ENCODE measurements around the gene CBLL1. TPM values are rescaled to one million over a fixed set of nuclear protein-coding genes. Genes with fewer than 3 reads are reported as not detected.

CBLL1 gene
- total RNA-seq, 2 donors from 2014 or later = 85.3 to 90.3 TPM

DNA sequence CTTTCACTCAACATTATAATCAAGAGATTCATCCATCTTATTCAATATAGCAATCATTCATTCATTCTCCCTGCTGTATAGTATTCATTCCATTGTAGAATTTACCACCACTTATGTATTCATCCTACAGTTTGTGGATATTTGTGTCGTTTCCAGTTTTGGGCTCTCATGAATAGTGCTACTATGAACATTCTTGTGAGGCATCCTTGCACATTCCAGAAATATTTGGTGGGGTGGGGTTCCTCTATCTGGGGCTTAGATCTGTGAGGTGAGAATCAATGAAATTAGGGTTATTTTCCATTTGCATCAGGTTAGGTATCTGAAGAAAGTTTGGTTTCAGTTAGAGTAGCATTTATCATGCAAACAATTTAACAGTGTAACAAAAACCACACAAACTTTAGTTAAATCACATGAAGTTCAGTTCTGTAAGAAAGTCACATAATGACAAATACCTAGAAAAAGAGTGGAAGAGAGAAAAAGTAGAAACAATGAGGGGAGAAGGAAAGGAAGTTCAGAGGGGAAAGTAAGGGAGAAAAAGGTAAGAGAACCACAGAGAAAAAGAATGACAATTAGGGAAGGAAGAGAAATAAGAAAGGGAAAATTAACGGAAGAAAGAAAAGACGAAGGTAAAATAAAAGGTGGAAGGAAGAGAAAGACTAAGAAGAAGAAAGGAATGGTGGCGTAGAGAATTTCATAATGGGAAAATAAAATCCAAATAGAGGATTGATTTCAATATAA lies 25.3 kb upstream of the CBLL1 start:
- Mint-ChIP-seq H3K27me3 (peaks cover 19% of the 10 kb centered on the region), H3K4me3 (no peak overlapping the region), H3K27ac (no peak overlapping the region), H3K36me3 (ENCODE audit: low read depth) (peaks cover 6% of the 10 kb centered on the region), H3K4me1 (peaks cover 9% of the 10 kb centered on the region)
- ATAC-seq = no peak
- no peak for DNase-seq
- no peaks in the 10 kb centered on the region for H3K9me3 ChIP-seq (ENCODE audit: control insufficient read depth, low read length, poor library complexity, severe bottlenecking)

GRCh38 chr7:107721286-107721685 lies 22.7 kb upstream of the CBLL1 start:
- Mint-ChIP-seq H3K27ac (no peak overlapping the region), H3K4me1 (peaks cover 10% of the 10 kb centered on the region), H3K27me3 (peaks cover 16% of the 10 kb centered on the region), H3K36me3 (ENCODE audit: low read depth) (peaks cover 6% of the 10 kb centered on the region), H3K4me3 (no peak overlapping the region)
- ATAC-seq (no peak), DNase-seq (no peak)
- H3K9me3 ChIP-seq (ENCODE audit: control insufficient read depth, low read length, poor library complexity, severe bottlenecking) = no peaks in the 10 kb centered on the region

GRCh38 chr7:107723255-107723654 lies 20.7 kb upstream of the CBLL1 start:
- H3K9me3 ChIP-seq (ENCODE audit: control insufficient read depth, low read length, poor library complexity, severe bottlenecking) = no peaks in the 10 kb centered on the region
- DNase-seq (no peak), ATAC-seq (no peak)
- Mint-ChIP-seq H3K4me1 (peaks cover 10% of the 10 kb centered on the region), H3K27ac (no peak overlapping the region), H3K4me3 (no peak overlapping the region), H3K27me3 (peaks cover 31% of the 10 kb centered on the region), H3K36me3 (ENCODE audit: low read depth) (peaks cover 9% of the 10 kb centered on the region)

DNA sequence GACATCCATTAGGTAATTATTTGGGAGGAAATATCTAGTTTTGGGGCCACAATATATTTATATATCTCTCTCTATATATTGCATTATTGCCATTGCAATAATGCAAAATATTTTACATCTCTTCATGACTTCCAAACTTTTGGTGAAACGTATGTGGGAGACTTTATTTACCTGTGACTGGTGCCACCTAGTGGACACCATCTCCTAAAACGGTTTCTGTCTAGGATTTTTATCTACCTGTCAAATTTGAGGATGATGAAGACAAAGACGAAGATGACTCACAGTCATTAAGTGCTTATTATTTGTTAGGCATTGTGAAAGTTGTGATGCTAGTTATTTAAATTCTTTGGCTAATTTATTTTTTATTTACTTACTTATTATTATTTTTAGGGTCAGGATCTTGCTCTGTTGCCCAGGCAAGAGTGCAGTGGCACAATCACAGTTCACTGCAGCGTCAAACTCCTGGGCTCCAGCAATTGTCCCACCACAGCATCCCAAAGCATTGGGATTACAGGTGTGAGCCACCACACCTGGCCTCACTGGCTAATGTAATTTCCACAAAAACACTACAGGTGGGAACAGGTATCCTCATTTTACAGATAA lies 18.7 kb upstream of the CBLL1 start:
- peaks cover 29% of the 10 kb centered on the region for H3K27me3 Mint-ChIP-seq
- H3K4me3 Mint-ChIP-seq = no peak overlapping the region
- ATAC-seq (peak; percentile 60), DNase-seq (peak; percentile 18 to 26 (median 23))
- no peaks in the 10 kb centered on the region for H3K9me3 ChIP-seq (ENCODE audit: control insufficient read depth, low read length, poor library complexity, severe bottlenecking)
- peaks cover 4% of the 10 kb centered on the region for H3K4me1 Mint-ChIP-seq
- H3K36me3 Mint-ChIP-seq (ENCODE audit: low read depth) = peaks cover 5% of the 10 kb centered on the region
- H3K27ac Mint-ChIP-seq = no peak overlapping the region

DNA sequence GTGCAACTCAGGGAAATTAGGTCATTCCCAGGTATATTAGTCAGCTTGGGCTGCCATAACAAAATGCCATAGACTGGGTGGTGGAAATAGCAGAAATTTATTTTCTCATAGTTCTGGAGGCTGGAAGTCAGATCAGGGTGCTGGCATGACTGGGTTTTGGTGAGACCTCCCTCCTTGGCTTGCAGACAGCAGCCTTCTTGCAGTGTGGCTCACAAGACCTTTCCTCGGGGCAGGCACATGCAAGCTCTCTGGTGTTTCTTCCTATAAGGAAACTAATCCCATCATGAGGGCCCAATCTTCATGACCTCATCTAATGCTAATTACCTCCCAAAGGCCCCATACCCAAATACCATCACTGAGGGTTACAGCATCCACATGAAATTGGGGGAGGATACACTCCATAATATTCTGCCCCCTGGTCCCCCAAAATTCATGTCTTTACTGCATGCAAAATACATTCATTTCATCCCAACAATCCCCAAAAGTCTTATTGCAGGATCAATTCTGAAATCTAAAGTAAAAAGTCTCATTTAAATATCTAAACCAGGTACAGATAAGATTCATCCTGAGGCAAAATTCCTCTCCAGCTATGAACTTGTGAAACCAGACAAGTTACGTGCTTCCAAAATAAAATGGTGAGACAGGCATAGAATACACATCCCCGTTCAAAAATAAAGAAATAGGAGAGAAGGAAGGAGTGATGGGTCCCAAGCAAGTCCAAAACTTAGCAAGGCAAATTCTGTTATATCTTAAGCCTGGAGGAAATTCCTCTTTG lies 17.4 kb upstream of the CBLL1 start:
- Mint-ChIP-seq H3K36me3 (ENCODE audit: low read depth) (peaks cover 5% of the 10 kb centered on the region), H3K27me3 (peaks cover 25% of the 10 kb centered on the region), H3K27ac (no peak overlapping the region), H3K4me1 (peaks cover 4% of the 10 kb centered on the region), H3K4me3 (no peak overlapping the region)
- ATAC-seq (no peak), DNase-seq (no peak)
- no peaks in the 10 kb centered on the region for H3K9me3 ChIP-seq (ENCODE audit: control insufficient read depth, low read length, poor library complexity, severe bottlenecking)

GRCh38 chr7:107728276-107728675 lies 15.7 kb upstream of the CBLL1 start:
- no peaks in the 10 kb centered on the region for H3K9me3 ChIP-seq (ENCODE audit: control insufficient read depth, low read length, poor library complexity, severe bottlenecking)
- Mint-ChIP-seq H3K4me3 (no peak overlapping the region), H3K27me3 (peaks cover 30% of the 10 kb centered on the region), H3K27ac (no peak overlapping the region), H3K36me3 (ENCODE audit: low read depth) (peaks cover 5% of the 10 kb centered on the region), H3K4me1 (peaks cover 3% of the 10 kb centered on the region)
- DNase-seq (no peak), ATAC-seq (no peak)

- Mint-ChIP-seq H3K4me3 (peak overlapping the region; percentile 98), H3K4me1 (peaks cover 31% of the 10 kb centered on the region), H3K27me3 (no peaks in the 10 kb centered on the region), H3K27ac (peak overlapping the region; percentile 100), H3K36me3 (ENCODE audit: low read depth) (peaks cover 7% of the 10 kb centered on the region)
- no peaks in the 10 kb centered on the region for H3K9me3 ChIP-seq (ENCODE audit: control insufficient read depth, low read length, poor library complexity, severe bottlenecking)
- DNase-seq (peak in 1 of 3 donors; percentile 50), ATAC-seq (peak; percentile 48)
Observed at GRCh38 chr7:107742678-107743566, 1.0 kb upstream of the CBLL1 start.

- Mint-ChIP-seq H3K4me1 (peaks cover 36% of the 10 kb centered on the region), H3K4me3 (peak overlapping the region; percentile 98)
- peak; percentile 44 for ATAC-seq
Observed at GRCh38 chr7:107744345-107744750, 406 bp downstream of the CBLL1 start.

GRCh38 chr7:107746006-107746405 lies 2.1 kb downstream of the CBLL1 start:
- no peaks in the 10 kb centered on the region for H3K9me3 ChIP-seq (ENCODE audit: control insufficient read depth, low read length, poor library complexity, severe bottlenecking)
- Mint-ChIP-seq H3K4me1 (peaks cover 42% of the 10 kb centered on the region), H3K36me3 (ENCODE audit: low read depth) (peaks cover 9% of the 10 kb centered on the region), H3K4me3 (peak overlapping the region; percentile 98), H3K27me3 (no peaks in the 10 kb centered on the region), H3K27ac (peak overlapping the region; percentile 100)
- ATAC-seq (no peak), DNase-seq (no peak)

More at GRCh38 chr7:107744345-107744750, 406 bp downstream of the CBLL1 start:
- peak overlapping the region; percentile 100 for H3K27ac Mint-ChIP-seq
- H3K36me3 Mint-ChIP-seq (ENCODE audit: low read depth) = peaks cover 7% of the 10 kb centered on the region
- H3K9me3 ChIP-seq (ENCODE audit: control insufficient read depth, low read length, poor library complexity, severe bottlenecking) = no peaks in the 10 kb centered on the region
- DNase-seq = no peak
- no peaks in the 10 kb centered on the region for H3K27me3 Mint-ChIP-seq

GRCh38 chr7:107751113-107751512 lies 7.2 kb downstream of the CBLL1 start:
- ATAC-seq (no peak), DNase-seq (no peak)
- H3K36me3 Mint-ChIP-seq (ENCODE audit: low read depth) = peaks cover 9% of the 10 kb centered on the region
- H3K27ac Mint-ChIP-seq = peak overlapping the region; percentile 78
- H3K4me3 Mint-ChIP-seq = no peak overlapping the region
- no peaks in the 10 kb centered on the region for H3K9me3 ChIP-seq (ENCODE audit: control insufficient read depth, low read length, poor library complexity, severe bottlenecking)
- H3K4me1 Mint-ChIP-seq = peaks cover 26% of the 10 kb centered on the region
- no peaks in the 10 kb centered on the region for H3K27me3 Mint-ChIP-seq

- Mint-ChIP-seq H3K4me3 (no peak overlapping the region), H3K27me3 (no peaks in the 10 kb centered on the region), H3K4me1 (peaks cover 28% of the 10 kb centered on the region), H3K36me3 (ENCODE audit: low read depth) (peaks cover 20% of the 10 kb centered on the region), H3K27ac (peak overlapping the region; percentile 67)
- ATAC-seq (no peak), DNase-seq (no peak)
- H3K9me3 ChIP-seq (ENCODE audit: control insufficient read depth, low read length, poor library complexity, severe bottlenecking) = no peaks in the 10 kb centered on the region
Observed at GRCh38 chr7:107754642-107755041, 10.7 kb downstream of the CBLL1 start.

DNA sequence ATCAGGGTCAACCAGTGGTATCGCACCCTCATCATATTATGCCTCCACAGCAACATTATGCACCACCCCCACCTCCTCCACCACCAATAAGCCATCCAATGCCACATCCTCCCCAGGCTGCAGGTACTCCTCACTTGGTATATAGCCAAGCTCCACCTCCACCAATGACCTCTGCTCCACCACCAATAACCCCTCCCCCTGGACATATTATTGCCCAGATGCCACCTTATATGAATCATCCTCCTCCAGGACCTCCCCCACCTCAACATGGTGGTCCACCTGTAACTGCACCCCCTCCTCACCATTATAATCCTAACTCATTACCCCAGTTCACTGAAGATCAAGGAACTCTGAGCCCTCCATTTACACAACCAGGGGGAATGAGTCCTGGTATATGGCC lies 14.7 kb downstream of the CBLL1 start:
- H3K4me3 Mint-ChIP-seq = peak overlapping the region; percentile 28
- peaks cover 12% of the 10 kb centered on the region for H3K36me3 Mint-ChIP-seq (ENCODE audit: low read depth)
- H3K4me1 Mint-ChIP-seq = peaks cover 14% of the 10 kb centered on the region
- DNase-seq (no peak), ATAC-seq (no peak)
- no peaks in the 10 kb centered on the region for H3K27me3 Mint-ChIP-seq
- H3K27ac Mint-ChIP-seq = peak overlapping the region; percentile 79
- H3K9me3 ChIP-seq (ENCODE audit: control insufficient read depth, low read length, poor library complexity, severe bottlenecking) = no peaks in the 10 kb centered on the region
